ENCODE measurements around the gene GPATCH8.

DNA sequence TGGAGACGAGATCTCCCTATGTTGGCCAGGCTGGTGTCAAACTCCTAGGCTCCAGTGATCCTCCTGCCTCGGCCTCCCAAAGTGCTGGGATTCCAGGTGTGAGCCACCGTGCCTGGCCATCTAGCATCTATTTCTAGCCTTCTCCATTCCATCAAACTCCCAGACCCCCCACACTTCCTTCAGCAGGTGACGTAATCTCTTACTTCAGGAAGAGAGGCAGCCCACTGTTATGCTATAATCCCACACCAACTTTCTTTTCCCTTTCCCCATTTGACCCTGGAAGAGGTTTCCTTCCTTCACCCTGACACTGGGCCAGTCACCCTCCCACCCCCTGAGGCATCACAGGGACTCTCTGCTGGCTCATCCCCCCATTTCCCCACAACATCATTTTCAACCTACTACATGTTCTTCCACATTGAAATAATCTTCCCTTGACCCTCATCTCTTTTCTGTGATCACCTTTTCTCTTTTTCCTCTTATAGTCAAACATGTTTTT is 121.3 kb downstream of the GPATCH8 start:
- TF ChIP-seq, protein P1, sequence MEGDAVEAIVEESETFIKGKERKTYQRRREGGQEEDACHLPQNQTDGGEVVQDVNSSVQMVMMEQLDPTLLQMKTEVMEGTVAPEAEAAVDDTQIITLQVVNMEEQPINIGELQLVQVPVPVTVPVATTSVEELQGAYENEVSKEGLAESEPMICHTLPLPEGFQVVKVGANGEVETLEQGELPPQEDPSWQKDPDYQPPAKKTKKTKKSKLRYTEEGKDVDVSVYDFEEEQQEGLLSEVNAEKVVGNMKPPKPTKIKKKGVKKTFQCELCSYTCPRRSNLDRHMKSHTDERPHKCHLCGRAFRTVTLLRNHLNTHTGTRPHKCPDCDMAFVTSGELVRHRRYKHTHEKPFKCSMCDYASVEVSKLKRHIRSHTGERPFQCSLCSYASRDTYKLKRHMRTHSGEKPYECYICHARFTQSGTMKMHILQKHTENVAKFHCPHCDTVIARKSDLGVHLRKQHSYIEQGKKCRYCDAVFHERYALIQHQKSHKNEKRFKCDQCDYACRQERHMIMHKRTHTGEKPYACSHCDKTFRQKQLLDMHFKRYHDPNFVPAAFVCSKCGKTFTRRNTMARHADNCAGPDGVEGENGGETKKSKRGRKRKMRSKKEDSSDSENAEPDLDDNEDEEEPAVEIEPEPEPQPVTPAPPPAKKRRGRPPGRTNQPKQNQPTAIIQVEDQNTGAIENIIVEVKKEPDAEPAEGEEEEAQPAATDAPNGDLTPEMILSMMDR (optimal IDR thresholded peaks at IDR 0.05 in 1 of 3, IDR thresholded peaks at IDR 0.05 in 1 of 3, conservative IDR thresholded peaks at IDR 0.05 in 1 of 3; ENCODE audit: extremely low read depth in 1 of 3, insufficient read depth in 2 of 3, low read length in 3 of 3) = no peak
- TF ChIP-seq EZH2 (IDR thresholded peaks at IDR 0.05; ENCODE audit: low read length) = no peak

Measured in keratinocyte (primary cell).